Measurements from ENCODE around the gene PNPLA8.

Gene PNPLA8

GRCh38 chr7:108434010-108434409 is 91.9 kb downstream of the PNPLA8 start:
- no peak for DNase-seq

- DNase-seq: no peak
These were observed 94.8 kb downstream of the PNPLA8 start for GRCh38 chr7:108431099-108431498.

- DNase-seq: no peak
These were observed 95.3 kb downstream of the PNPLA8 start for GRCh38 chr7:108430664-108431063.

- DNase-seq: no peak
These were observed 98.2 kb downstream of the PNPLA8 start for GRCh38 chr7:108427766-108428165.

- DNase-seq: no peak
These were observed 100.1 kb downstream of the PNPLA8 start for GRCh38 chr7:108425714-108426275.

GRCh38 chr7:108424013-108424412 is 101.9 kb downstream of the PNPLA8 start:
- no peak for DNase-seq

- no peak for DNase-seq
These were observed 102.6 kb downstream of the PNPLA8 start for GRCh38 chr7:108423089-108423989.

- DNase-seq: no peak
These were observed 104.1 kb downstream of the PNPLA8 start for GRCh38 chr7:108421720-108422331.
